H1 (cell line): Measurements from ENCODE around the gene SNX6. TPM values are rescaled to one million over a fixed set of nuclear protein-coding genes. Genes with fewer than 3 reads are reported as not detected.
A peak's percentile ranks its signal among the peaks of the same experiment; 100 is the strongest.

ENCODE experiments used
- CTCF ChIA-PET: fragments of 300-600 bp; sonication (Branson Sonifier 250); formaldehyde crosslinking; loops from one replicate; lab custom pipeline; 2021; ENCODE audit not compliant: partially characterized antibody; lab: Charles Lee
- POLR2A ChIA-PET: fragments of 300-600 bp; sonication (Branson Sonifier 250); formaldehyde crosslinking; loops from one replicate; lab custom pipeline; 2021; ENCODE audit warnings: inconsistent platforms; ENCODE audit not compliant: partially characterized antibody; lab: Charles Lee
- DNase-seq, 2 experiments: peaks; one replicate each; pipeline versions ENCODE4 v3.0.0 to v3.0.0-alpha.2; 2010 to 2022; ENCODE audit warnings: low spot score in 2 of 2, low read depth in 1 of 2, mixed read lengths in 1 of 2
- FAIRE-seq: peaks from 2 replicates; lab custom pipeline; 2011; peaks lifted over from hg19 to GRCh38; lab: Jason Lieb, UNC
- H2AFZ ChIP-seq: 2 replicates; pipeline ENCODE4 v1.8.1; 2012; ENCODE audit warnings: low read length, inconsistent platforms
- H2AK5ac ChIP-seq: 2 replicates; pipeline ENCODE4 v1.6.1; 2013; ENCODE audit warnings: low read depth, low read length
- H2BK120ac ChIP-seq: replicated peaks from 2 replicates; pipeline ENCODE3; 2013; ENCODE audit warnings: low read depth, low read length, inconsistent platforms
- H2BK12ac ChIP-seq: 2 replicates; pipeline ENCODE4 v1.6.1; 2013; ENCODE audit warnings: low read depth, low read length
- H2BK15ac ChIP-seq: 2 replicates; pipeline ENCODE4 v1.6.1; 2013; ENCODE audit warnings: low read length
- H2BK20ac ChIP-seq: 2 replicates; pipeline ENCODE4 v1.6.1; 2013; ENCODE audit warnings: low read length
- H2BK5ac ChIP-seq: 2 replicates; pipeline ENCODE4 v1.6.1; 2013; ENCODE audit warnings: low read depth, low read length
- H3K14ac ChIP-seq: 2 replicates; pipeline ENCODE4 v1.6.1; 2013; ENCODE audit warnings: inconsistent platforms; ENCODE audit not compliant: insufficient read length
- H3K18ac ChIP-seq: 2 replicates; pipeline ENCODE4 v1.6.1; 2013; ENCODE audit warnings: low read length; ENCODE audit errors: extremely low read depth
- H3K23ac ChIP-seq: 2 replicates; pipeline ENCODE4 v1.6.1; 2013; ENCODE audit warnings: inconsistent platforms; ENCODE audit not compliant: insufficient read length
- H3K23me2 ChIP-seq: 2 replicates; pipeline ENCODE4 v1.6.1; 2013; ENCODE audit warnings: low read depth, low read length
- H3K27ac ChIP-seq: 2 replicates; pipeline ENCODE4 v1.6.1; 2011; ENCODE audit warnings: low read depth, low read length, inconsistent platforms
- H3K27me3 ChIP-seq, 4 experiments: replicated peaks in 1 of 4; 1 replicate in 1 of 4; 2 replicates in 3 of 4; pipeline versions ENCODE4 v1.6.1 to v1.8.1; 2011 to 2013; ENCODE audit warnings: low read length in 3 of 4, mild to moderate bottlenecking in 3 of 4, inconsistent platforms in 2 of 4, mixed read lengths in 2 of 4, moderate library complexity in 1 of 4; ENCODE audit not compliant: control insufficient read depth in 3 of 4, insufficient read depth in 3 of 4; ENCODE audit errors: extremely low read depth in 1 of 4
- H3K36me3 ChIP-seq, 4 experiments: 2 replicates each; pipeline versions ENCODE4 v1.6.1 to v1.8.1; 2011 to 2013; ENCODE audit warnings: mild to moderate bottlenecking in 4 of 4, low read length in 3 of 4, moderate library complexity in 2 of 4, control low read depth in 1 of 4, inconsistent platforms in 1 of 4; ENCODE audit not compliant: insufficient read depth in 4 of 4, control insufficient read depth in 2 of 4
- H3K4ac ChIP-seq: replicated peaks from 2 replicates; pipeline ENCODE3; 2013; ENCODE audit warnings: low read length, low read depth, mixed read lengths, inconsistent platforms; ENCODE audit not compliant: insufficient read length
- H3K4me1 ChIP-seq, 4 experiments: replicated peaks in 1 of 4; 1 replicate in 1 of 4; 2 replicates in 3 of 4; pipeline versions ENCODE4 v1.6.1 to v1.8.1; 2011 to 2013; ENCODE audit warnings: low read length in 3 of 4, inconsistent platforms in 2 of 4, mixed read lengths in 1 of 4; ENCODE audit not compliant: insufficient read depth in 4 of 4, control insufficient read depth in 3 of 4
- H3K4me2 ChIP-seq, 2 experiments: 2 replicates each; pipeline versions ENCODE4 v1.6.1 to v1.8.1; 2011 to 2013; ENCODE audit warnings: low read depth in 2 of 2, low read length in 2 of 2, control low read depth in 1 of 2, inconsistent platforms in 1 of 2, mild to moderate bottlenecking in 1 of 2; ENCODE audit not compliant: insufficient read depth in 1 of 2
- H3K4me3 ChIP-seq, 4 experiments: fragments of 200-600, 300-600 bp in 1 of 4; sonication (generic), shearing (Covaris generic), sonication (Bioruptor Twin) in 1 of 4; 2 replicates each; pipeline versions ENCODE4 v1.5.1 to v1.8.1; 2011 to 2016; ENCODE audit warnings: low read length in 4 of 4, low read depth in 3 of 4, control low read depth in 2 of 4, inconsistent platforms in 2 of 4, mild to moderate bottlenecking in 2 of 4, mixed read lengths in 1 of 4, moderate library complexity in 1 of 4; ENCODE audit not compliant: insufficient read depth in 2 of 4; ENCODE audit errors: extremely low read depth in 1 of 4
- H3K56ac ChIP-seq: replicated peaks from 2 replicates; pipeline ENCODE3; 2013; ENCODE audit warnings: low read depth, mild to moderate bottlenecking, mixed read lengths, low read length, inconsistent platforms; ENCODE audit not compliant: insufficient read length
- H3K79me1 ChIP-seq: 2 replicates; pipeline ENCODE4 v1.6.1; 2013; ENCODE audit warnings: low read depth, low read length, control low read depth
- H3K79me2 ChIP-seq, 2 experiments: 2 replicates each; pipeline versions ENCODE4 v1.6.1 to v1.8.1; 2012 to 2013; ENCODE audit warnings: low read length in 2 of 2, mild to moderate bottlenecking in 2 of 2, inconsistent platforms in 1 of 2; ENCODE audit not compliant: insufficient read depth in 2 of 2, control insufficient read depth in 1 of 2
- H3K9ac ChIP-seq, 4 experiments: replicated peaks in 1 of 4; 1 replicate in 1 of 4; 2 replicates in 3 of 4; pipeline versions ENCODE4 v1.6.1 to v1.8.1; 2011 to 2013; ENCODE audit warnings: low read depth in 3 of 4, low read length in 3 of 4, control low read depth in 2 of 4, mild to moderate bottlenecking in 2 of 4, moderate library complexity in 2 of 4, inconsistent platforms in 1 of 4; ENCODE audit errors: extremely low read depth in 1 of 4
- H3K9me3 ChIP-seq, 2 experiments: 2 replicates each; pipeline versions ENCODE4 v1.6.1 to v1.8.1; 2012 to 2013; ENCODE audit warnings: mild to moderate bottlenecking in 2 of 2, moderate library complexity in 2 of 2, control low read depth in 1 of 2, inconsistent platforms in 1 of 2, low read depth in 1 of 2, low read length in 1 of 2, mixed read lengths in 1 of 2; ENCODE audit not compliant: insufficient read depth in 2 of 2
- H4K20me1 ChIP-seq, 2 experiments: replicated peaks in 1 of 2; 2 replicates each; pipeline versions ENCODE3 to v1.8.1; 2011 to 2013; ENCODE audit warnings: inconsistent platforms in 2 of 2, low read length in 2 of 2, mild to moderate bottlenecking in 1 of 2; ENCODE audit not compliant: insufficient read depth in 2 of 2, control insufficient read depth in 1 of 2
- H4K5ac ChIP-seq: 2 replicates; pipeline ENCODE4 v1.6.1; 2013; ENCODE audit warnings: low read length, low read depth, mixed read lengths, inconsistent platforms; ENCODE audit not compliant: insufficient read length
- H4K8ac ChIP-seq: 2 replicates; pipeline ENCODE4 v1.8.0; 2013; ENCODE audit warnings: mild to moderate bottlenecking, moderate library complexity, low read length, inconsistent platforms; ENCODE audit not compliant: insufficient read depth; ENCODE audit errors: extremely low read depth
- H4K91ac ChIP-seq: replicated peaks from 2 replicates; pipeline ENCODE3; 2013; ENCODE audit warnings: low read length, mixed read lengths, inconsistent platforms; ENCODE audit not compliant: insufficient read length
- CBX5 ChIP-seq: fragments of 300-800, 300-1000 bp; sonication (generic); IDR thresholded peaks from 2 replicates; pipeline ENCODE4 v1.7.1; 2016; ENCODE audit warnings: antibody characterized with exemption, low read length, low read depth
- CHD1 ChIP-seq: IDR thresholded peaks from 2 replicates; pipeline ENCODE4 v1.6.1; 2012; ENCODE audit warnings: low read depth, low read length, improper control_type of control experiment
- FOSL1 ChIP-seq: IDR thresholded peaks from 2 replicates; pipeline ENCODE4 v1.6.1; 2011; ENCODE audit warnings: mild to moderate bottlenecking, low read depth, low read length, moderate library complexity; ENCODE audit not compliant: insufficient read depth
- GABPA ChIP-seq: IDR thresholded peaks from 2 replicates; pipeline ENCODE4 v1.6.1; 2011; ENCODE audit warnings: mild to moderate bottlenecking, low read length, moderate library complexity, borderline replicate concordance; ENCODE audit not compliant: insufficient read depth
- KDM1A ChIP-seq: fragments of 200-600, 300-600 bp; sonication (generic); IDR thresholded peaks from 2 replicates; pipeline ENCODE4 v1.7.1; 2016; ENCODE audit warnings: mild to moderate bottlenecking, low read length, borderline replicate concordance
- POLR2AphosphoS5 ChIP-seq: IDR thresholded peaks from 2 replicates; pipeline ENCODE4 v1.6.1; 2011; ENCODE audit warnings: low read depth, low read length
- RAD21 ChIP-seq, 2 experiments: IDR thresholded peaks in 1 of 2; conservative IDR thresholded peaks in 1 of 2; 2 replicates each; pipeline ENCODE4 v1.6.1; 2011; ENCODE audit warnings: low read depth in 2 of 2, low read length in 2 of 2, improper control_type of control experiment in 1 of 2, inconsistent platforms in 1 of 2, mild to moderate bottlenecking in 1 of 2, moderate library complexity in 1 of 2
- SAP30 ChIP-seq: fragments of 300-600 bp; sonication (generic); IDR thresholded peaks from 2 replicates; pipeline ENCODE4 v1.7.1; 2012; ENCODE audit warnings: low read length, moderate library complexity, mild to moderate bottlenecking, inconsistent platforms; ENCODE audit not compliant: insufficient read depth, insufficient replicate concordance
- SIN3A ChIP-seq, 2 experiments: IDR thresholded peaks in 1 of 2; conservative IDR thresholded peaks in 1 of 2; 2 replicates each; pipeline ENCODE4 v1.6.1; 2011 to 2012; ENCODE audit warnings: low read length in 2 of 2, improper control_type of control experiment in 1 of 2, low read depth in 1 of 2, mild to moderate bottlenecking in 1 of 2
- SIRT6 ChIP-seq: IDR thresholded peaks from one replicate; pipeline ENCODE4 v1.7.1; 2012; ENCODE audit warnings: low read length, inconsistent platforms
- SP4 ChIP-seq: IDR thresholded peaks from 2 replicates; pipeline ENCODE4 v1.6.1; 2012; ENCODE audit warnings: low read length, inconsistent platforms
- TAF1 ChIP-seq: IDR thresholded peaks from 2 replicates; pipeline ENCODE4 v1.6.1; 2011; ENCODE audit warnings: mild to moderate bottlenecking, low read depth, low read length
- TBP ChIP-seq: IDR thresholded peaks from 2 replicates; pipeline ENCODE4 v1.6.1; 2011; ENCODE audit warnings: low read depth, low read length, improper control_type of control experiment
- TCF12 ChIP-seq: IDR thresholded peaks from 2 replicates; pipeline ENCODE4 v1.6.1; 2011; ENCODE audit warnings: low read depth, mild to moderate bottlenecking, low read length
- WGBS, 2 experiments: shearing (Covaris generic) in 1 of 2; methylation state at CpG; one replicate each; pipeline versions ENCODE4 v1.1.6 to v1.1.7; 2013 to 2015; ENCODE audit warnings: low lambda C conversion rate in 2 of 2, mixed read lengths in 2 of 2, inconsistent platforms in 1 of 2, low coverage in 1 of 2, missing lambda C conversion rate in 1 of 2; ENCODE audit not compliant: insufficient replicate concordance in 2 of 2, insufficient coverage in 1 of 2, insufficient read length in 1 of 2; ENCODE audit errors: extremely low coverage in 1 of 2, missing lambda C conversion rate in 1 of 2; 5-methylcytosine and 5-hydroxymethylcytosine counted together
- polyA plus RNA-seq, 7 experiments: library from polyadenylated mRNA; depleted of rRNA in 3 of 7; stranded (reverse) in 5 of 7; unstranded in 2 of 7; fragments of >200 nt in 5 of 7; fragments of 200-250 nt in 2 of 7; gene quantifications; 1 replicate in 5 of 7; 2 replicates in 1 of 7; 4 replicates in 1 of 7; pipeline versions ENCODE4 v1.2.1 to v1.2.3, GENCODE V29; 2011 to 2013; ENCODE audit warnings: missing spikeins in 2 of 7, mixed read lengths in 2 of 7
- total RNA-seq: library from RNA; stranded (reverse); fragmentation: NEBNext Ultra II Directional; extraction: Animal tissue kit (Norgen Biotek cat#: 25700); gene quantifications from 2 replicates; pipeline ENCODE4 v1.2.1, GENCODE V29; 2021

The SNX6 gene
- total and polyA plus RNA-seq, 2 of the 8 experiments (the other 6 are each of a cell fraction or from before 2014, with no cell fraction given) = 53.4 to 71.1 TPM

DNA sequence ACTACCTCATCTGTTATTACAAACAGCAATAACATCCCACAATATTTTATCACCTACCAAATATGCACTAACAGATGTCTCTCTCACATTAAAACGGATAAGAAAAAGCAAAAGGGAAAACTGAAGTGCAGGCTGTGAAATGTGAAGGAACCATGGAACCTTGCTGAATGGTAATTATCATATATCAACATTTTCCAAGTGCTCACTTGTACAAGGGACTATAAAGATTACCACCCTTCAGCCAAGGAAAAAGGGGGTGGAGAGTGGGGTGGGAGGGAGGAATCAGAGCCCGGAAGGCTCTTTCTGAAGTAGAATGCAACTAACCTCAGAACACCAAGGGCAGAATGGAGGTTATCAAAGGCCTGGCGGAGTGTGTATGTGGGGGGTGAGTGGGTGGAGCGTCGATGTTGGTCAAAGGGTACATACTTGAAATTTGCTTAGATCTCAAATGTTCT lies 1.2 kb downstream of the SNX6 start:
- Histone ChIP-seq H2AFZ (no peak overlapping the region), H3K4me2 (peak overlapping the region; percentile 70 to 72), H3K9ac (no peak overlapping the region), H2BK12ac (no peak overlapping the region), H2BK120ac (no peak overlapping the region), H3K23ac (no peak overlapping the region), H2BK15ac (no peak overlapping the region), H3K56ac (no peak overlapping the region), H4K91ac (no peak overlapping the region), H3K36me3 (no peaks in the 10 kb centered on the region), H3K27ac (no peak overlapping the region), H3K27me3 (no peaks in the 10 kb centered on the region), H2AK5ac (no peak overlapping the region), H3K4me1 (peaks cover 0 to 2% (median under 1%) of the 10 kb centered on the region in 4 experiments; a peak in 1 of 7 replicates), H2BK5ac (no peak overlapping the region), H3K4me3 (peak overlapping the region; percentile 91 to 99 (median 92); a peak in 5 of 8 replicates), H3K23me2 (peaks cover 4% of the 10 kb centered on the region), H3K79me2 (peaks cover 0 to 17% of the 10 kb centered on the region in 2 experiments; a peak in 1 of 4 replicates), H3K4ac (no peak overlapping the region), H2BK20ac (no peak overlapping the region), H3K79me1 (no peaks in the 10 kb centered on the region), H3K18ac (no peak overlapping the region), H4K20me1 (no peaks in the 10 kb centered on the region), H4K5ac (no peak overlapping the region), H3K14ac (no peak overlapping the region), H3K9me3 (no peaks in the 10 kb centered on the region), H4K8ac (no peak overlapping the region)
- 60% methylated on average over 5 of the region's 5 CpGs; no CpG with 5 or more reads in 1 of the 2 experiments for WGBS, 2 experiments
- DNase-seq (no peak), FAIRE-seq (no peak)
- CTCF ChIA-PET = no interaction called here
- POLR2A ChIA-PET = interaction anchor here (1.0 kb wide), 1 partner anchor 18 kb away, joined by 3 read pairs; no protein-coding TSS in a partner anchor
- TF ChIP-seq GABPA (no peak), TAF1 (no peak), CBX5 (no peak), FOSL1 (no peak), TBP (no peak), POLR2AphosphoS5 (no peak), TCF12 (no peak), KDM1A (no peak), SAP30 (no peak), SP4 (no peak), SIN3A (conservative IDR thresholded peaks at IDR 0.05 in 1 of 2, IDR thresholded peaks at IDR 0.05 in 1 of 2; ENCODE audit: low read depth in 1 of 2, low read length in 2 of 2) (no peak), RAD21 (IDR thresholded peaks at IDR 0.05 in 1 of 2, conservative IDR thresholded peaks at IDR 0.05 in 1 of 2; ENCODE audit: low read depth in 2 of 2, low read length in 2 of 2) (no peak), CHD1 (no peak), SIRT6 (no peak)
